Gastroesophageal sphincter (tissue), 4 donors: ENCODE results near the gene PLIN5. TPM values are rescaled to one million over a fixed set of nuclear protein-coding genes. Genes with fewer than 3 reads are reported as not detected.

ENCODE experiments used
- ATAC-seq: fragments of 150-250 bp; one replicate; pipeline ENCODE4 v1.9.1; 2016; ENCODE audit warnings: mild to moderate bottlenecking, moderate library complexity
- H3K27ac ChIP-seq, 4 donors: fragments of 200-600 bp; sonication (generic) in 3 of 4; 1 replicate in 3 of 4; 2 replicates in 1 of 4; pipeline ENCODE4 v1.5.1; 2016 to 2019
- H3K27me3 ChIP-seq: fragments of 200-600 bp; sonication (generic); one replicate; pipeline ENCODE4 v1.5.1; 2019
- H3K36me3 ChIP-seq, 2 donors: fragments of 200-600 bp; sonication (generic); one replicate each; pipeline ENCODE4 v1.5.1; 2019; ENCODE audit warnings: control low read depth in 1 of 2
- H3K4me1 ChIP-seq, 3 donors: fragments of 200-600 bp; sonication (generic); 1 replicate in 2 of 3; 2 replicates in 1 of 3; pipeline ENCODE4 v1.5.1; 2016 to 2019; ENCODE audit warnings: control low read depth in 2 of 3
- H3K4me3 ChIP-seq, 2 donors: fragments of 200-600 bp; sonication (generic); one replicate each; pipeline ENCODE4 v1.5.1; 2019; ENCODE audit warnings: mild to moderate bottlenecking in 1 of 2, moderate library complexity in 1 of 2
- H3K9me3 ChIP-seq, 3 donors: fragments of 200-600 bp; sonication (generic); one replicate each; pipeline ENCODE4 v1.5.1; 2017 to 2019; ENCODE audit warnings: control low read depth in 2 of 3
- CTCF ChIP-seq, 4 experiments: fragments of 200-600 bp in 2 of 4; fragments of 450-650 bp in 2 of 4; sonication (generic) in 1 of 4; IDR thresholded peaks; one replicate each; pipeline ENCODE4 v1.5.1; 2017 to 2019; ENCODE audit warnings: antibody characterized with exemption in 4 of 4, mild to moderate bottlenecking in 2 of 4, moderate library complexity in 2 of 4
- EP300 ChIP-seq: sonication (generic); formaldehyde crosslinking; IDR thresholded peaks from one replicate; pipeline ENCODE4 v1.6.1; 2017; ENCODE audit warnings: antibody characterized with exemption, mild to moderate bottlenecking
- POLR2A ChIP-seq, 2 donors: fragments of 450-650 bp; IDR thresholded peaks; one replicate each; pipeline ENCODE4 v1.6.1; 2017; ENCODE audit warnings: antibody characterized with exemption in 2 of 2, mild to moderate bottlenecking in 2 of 2, moderate library complexity in 1 of 2
- POLR2AphosphoS5 ChIP-seq: sonication (generic); formaldehyde crosslinking; IDR thresholded peaks from one replicate; pipeline ENCODE4 v1.6.1; 2017; ENCODE audit warnings: antibody characterized with exemption
- WGBS, 2 donors: methylation state at CpG; one replicate each; pipeline ENCODE4 v1.1.5; 2018; ENCODE audit warnings: low coverage in 1 of 2; 5-methylcytosine and 5-hydroxymethylcytosine counted together
- total RNA-seq, 4 donors: library from RNA; depleted of rRNA; stranded (reverse); fragments of >200 nt; gene quantifications; one replicate each; pipeline ENCODE4 v1.1.0, GENCODE V29; 2016

PLIN5 gene
- total RNA-seq, 4 donors from 2014 or later, result 0.49 to 24.3 (median 11.2) TPM

- 67% methylated on average over 6 of the region's 25 CpGs; no CpG with 5 or more reads in 1 of the 2 donors for WGBS, 2 donors
These were observed 33.3 kb downstream of the PLIN5 start for GRCh38 chr19:4501691-4502090.

GRCh38 chr19:4500841-4501591 lies 34.0 kb downstream of the PLIN5 start:
- ATAC-seq, result no peak
- Histone ChIP-seq H3K27ac (peak overlapping the region in 3 of 4 donors; percentile 15 to 66 (median 57)), H3K27me3 (no peaks in the 10 kb centered on the region), H3K36me3 (peaks cover 0 to 100% of the 10 kb centered on the region in 2 donors), H3K4me3 (no peak overlapping the region), H3K4me1 (peaks cover 0 to 38% (median 0%) of the 10 kb centered on the region in 3 donors), H3K9me3 (no peaks in the 10 kb centered on the region)
- WGBS, 2 donors, result no CpG with 5 or more reads among the region's 29 CpGs
- TF ChIP-seq CTCF (IDR thresholded peaks at IDR 0.05) (no peak), POLR2AphosphoS5 (no peak), EP300 (no peak), POLR2A (IDR thresholded peaks at IDR 0.05) (no peak)

More at GRCh38 chr19:4501691-4502090, 33.3 kb downstream of the PLIN5 start:
- peak overlapping the region in 3 of 4 donors; percentile 15 to 66 (median 57) for H3K27ac ChIP-seq
- H3K4me1 ChIP-seq, result peaks cover 0 to 42% (median 0%) of the 10 kb centered on the region in 3 donors
- no peak overlapping the region for H3K4me3 ChIP-seq
- TF ChIP-seq EP300 (no peak), POLR2AphosphoS5 (no peak), POLR2A (IDR thresholded peaks at IDR 0.05) (no peak), CTCF (IDR thresholded peaks at IDR 0.05) (no peak)
- peaks cover 0 to 100% of the 10 kb centered on the region in 2 donors for H3K36me3 ChIP-seq
- ATAC-seq, result no peak
- H3K27me3 ChIP-seq, result no peaks in the 10 kb centered on the region
- no peaks in the 10 kb centered on the region for H3K9me3 ChIP-seq

DNA sequence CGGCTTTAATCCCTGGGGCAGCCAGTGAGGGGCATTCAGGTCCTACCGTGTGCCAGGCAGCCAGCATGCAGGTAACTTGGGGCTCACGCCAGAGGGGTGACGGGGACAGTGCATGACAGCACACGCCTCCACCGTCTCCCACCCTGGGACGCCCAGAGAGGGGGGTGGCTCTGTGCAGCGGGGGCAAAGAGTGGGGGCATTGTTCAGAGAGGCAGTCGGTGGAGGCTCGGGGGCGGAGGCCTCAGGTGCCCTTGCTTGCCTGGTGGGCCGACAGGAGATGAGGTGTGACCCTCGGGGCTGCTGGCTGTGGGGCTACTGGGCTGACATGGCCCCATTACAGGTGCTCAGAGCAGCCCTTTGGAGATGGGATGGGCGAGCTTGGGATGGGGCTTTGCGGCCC lies 35.2 kb downstream of the PLIN5 start:
- H3K36me3 ChIP-seq, result peaks cover 0 to 97% of the 10 kb centered on the region in 2 donors

GRCh38 chr19:4499318-4499717 lies 35.7 kb downstream of the PLIN5 start:
- TF ChIP-seq CTCF (IDR thresholded peaks at IDR 0.05), result no peak
- no peak for TF ChIP-seq POLR2A (IDR thresholded peaks at IDR 0.05)
- no peak for TF ChIP-seq EP300
- TF ChIP-seq POLR2AphosphoS5, result no peak
- Histone ChIP-seq H3K27ac (no peak overlapping the region), H3K9me3 (no peaks in the 10 kb centered on the region), H3K4me1 (peaks cover 0 to 27% (median 0%) of the 10 kb centered on the region in 3 donors), H3K36me3 (peaks cover 0 to 97% of the 10 kb centered on the region in 2 donors), H3K4me3 (no peak overlapping the region), H3K27me3 (no peaks in the 10 kb centered on the region)
- no peak for ATAC-seq
- 94 to 100% methylated on average over 2 to 7 of the region's 23 CpGs for WGBS, 2 donors

More for the DNA sequence above, 35.2 kb downstream of the PLIN5 start:
- Histone ChIP-seq H3K9me3 (no peaks in the 10 kb centered on the region), H3K27ac (peak overlapping the region in 1 of 4 donors; percentile 15), H3K4me1 (peaks cover 0 to 32% (median 0%) of the 10 kb centered on the region in 3 donors), H3K4me3 (no peak overlapping the region), H3K27me3 (no peaks in the 10 kb centered on the region)
- ATAC-seq, result no peak
- 96% methylated on average over 4 of the region's 15 CpGs; no CpG with 5 or more reads in 1 of the 2 donors for WGBS, 2 donors
- TF ChIP-seq CTCF (IDR thresholded peaks at IDR 0.05) (no peak), POLR2A (IDR thresholded peaks at IDR 0.05) (no peak), EP300 (no peak), POLR2AphosphoS5 (no peak)

DNA sequence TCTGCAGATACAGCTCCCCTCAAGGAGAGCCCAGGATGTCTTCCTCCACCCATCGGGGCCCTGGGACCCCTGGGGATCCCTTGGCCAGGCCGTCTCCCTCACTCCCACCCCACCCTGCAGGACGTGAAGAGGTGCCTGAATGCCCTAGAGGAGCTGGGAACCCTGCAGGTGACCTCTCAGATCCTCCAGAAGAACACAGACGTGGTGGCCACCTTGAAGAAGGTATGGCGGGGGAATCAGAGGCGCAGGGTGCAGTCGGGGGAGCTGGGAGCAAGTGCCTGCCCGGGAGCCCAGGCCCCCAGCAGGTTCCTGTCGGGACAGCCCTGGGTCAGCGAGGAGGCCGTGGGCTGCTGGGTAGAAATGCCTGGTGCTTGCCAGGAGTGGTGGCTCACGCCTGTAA lies 36.3 kb downstream of the PLIN5 start:
- TF ChIP-seq POLR2AphosphoS5, result no peak
- TF ChIP-seq POLR2A (IDR thresholded peaks at IDR 0.05), result no peak
- TF ChIP-seq EP300, result no peak
- TF ChIP-seq CTCF (IDR thresholded peaks at IDR 0.05), result no peak
- H3K4me1 ChIP-seq, result peaks cover 0 to 22% (median 0%) of the 10 kb centered on the region in 3 donors
- WGBS, 2 donors, result 100% methylated on average over 1 of the region's 12 CpGs; no CpG with 5 or more reads in 1 of the 2 donors
- peaks cover 0 to 97% of the 10 kb centered on the region in 2 donors for H3K36me3 ChIP-seq
- no peak for ATAC-seq
- no peaks in the 10 kb centered on the region for H3K27me3 ChIP-seq
- H3K9me3 ChIP-seq, result no peaks in the 10 kb centered on the region
- H3K4me3 ChIP-seq, result no peak overlapping the region
- no peak overlapping the region for H3K27ac ChIP-seq
